HG02759 (cell line): ENCODE measurements around the gene SRRM4.

Source experiments
- ATAC-seq: cut with Tn5 transposase; IDR thresholded peaks from one replicate; pipeline ENCODE4 v1.9.1; 2021; ENCODE audit warnings: mild to moderate bottlenecking, moderate library complexity; ENCODE audit not compliant: unreplicated experiment

Gene SRRM4

GRCh38 chr12:119117936-119118335 is 136.6 kb downstream of the SRRM4 start:
- no peak for ATAC-seq

DNA sequence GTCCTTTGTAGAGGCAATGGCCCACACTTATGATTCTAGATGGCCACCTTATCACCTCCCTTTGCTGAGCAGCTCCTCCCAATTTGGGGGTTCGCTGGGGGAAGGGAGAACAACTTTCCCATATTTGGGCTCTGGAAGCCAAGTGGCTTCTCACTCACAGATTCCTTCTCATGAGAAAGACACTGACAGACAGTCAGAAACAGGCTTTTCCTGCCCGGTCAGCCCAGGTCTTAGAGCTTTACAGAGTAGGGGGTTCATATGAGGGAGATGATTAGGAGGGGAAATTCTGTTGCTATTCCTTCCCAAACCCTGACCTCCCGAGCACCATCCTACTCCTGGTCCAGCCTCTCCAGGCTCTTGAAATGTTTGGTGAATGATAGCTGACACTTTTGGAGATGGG is 137.3 kb downstream of the SRRM4 start:
- no peak for ATAC-seq

DNA sequence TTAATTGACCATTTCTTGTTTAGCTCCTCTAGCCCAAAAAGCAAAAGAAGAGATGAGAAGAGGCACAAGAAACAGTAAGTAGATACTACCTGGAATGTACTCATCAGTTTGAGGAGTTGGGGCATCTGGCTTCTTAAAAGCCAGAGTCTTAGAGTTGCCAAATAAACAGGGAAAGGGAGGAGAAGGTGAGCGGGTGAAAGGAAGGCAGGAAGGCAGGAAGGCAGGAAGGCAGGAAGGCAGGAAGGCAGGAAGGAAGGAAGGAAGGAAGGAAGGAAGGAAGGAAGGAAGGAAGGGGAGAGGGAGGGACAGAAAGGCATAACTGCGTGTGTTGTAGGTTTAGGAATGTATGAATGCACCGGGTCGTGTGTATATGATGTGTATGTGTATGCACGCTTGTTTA is 140.7 kb downstream of the SRRM4 start:
- ATAC-seq, result no peak

- ATAC-seq, result no peak
Measured at GRCh38 chr12:119122751-119123150, 141.4 kb downstream of the SRRM4 start.

DNA sequence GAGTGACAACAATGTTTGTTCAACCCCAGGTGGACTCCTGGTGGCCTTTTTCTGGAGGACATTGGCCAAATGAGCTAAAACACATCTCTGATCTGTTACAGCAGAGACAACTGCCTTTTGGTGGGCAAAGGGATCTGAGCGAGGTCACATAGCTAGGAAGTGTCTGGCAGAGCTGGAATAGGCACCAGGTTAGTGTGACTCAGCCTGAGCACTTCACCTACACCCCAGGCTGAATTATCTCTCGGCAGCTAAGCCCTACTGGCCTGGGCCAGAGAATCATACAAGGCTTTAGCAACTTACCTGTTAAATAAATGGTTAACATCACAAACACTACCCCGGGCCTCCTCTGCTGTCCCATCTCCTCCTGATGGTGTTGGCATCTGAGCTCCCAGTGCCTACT is 147.2 kb downstream of the SRRM4 start:
- no peak for ATAC-seq

- ATAC-seq, result no peak
Measured at GRCh38 chr12:119129827-119130434, 148.6 kb downstream of the SRRM4 start.

DNA sequence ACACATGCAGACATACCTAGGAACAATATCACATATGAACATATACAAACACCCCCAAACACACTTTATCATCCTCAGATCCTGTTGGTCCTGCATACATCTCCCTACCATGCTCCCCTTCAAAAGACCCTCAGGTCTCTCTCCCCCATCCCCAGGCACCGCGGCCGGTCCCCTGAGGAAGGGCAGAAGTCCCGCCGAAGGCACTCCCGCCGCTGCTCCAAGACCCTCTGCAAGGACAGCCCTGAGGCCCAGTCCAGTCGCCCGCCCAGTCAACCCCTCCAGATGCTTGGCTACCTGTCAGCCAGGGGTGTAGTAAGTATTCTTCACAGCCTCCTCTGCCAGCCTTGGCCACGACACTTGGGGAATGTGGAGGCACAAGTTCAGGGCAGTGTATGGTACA is 149.2 kb downstream of the SRRM4 start:
- ATAC-seq, result no peak

- no peak for ATAC-seq
Measured at GRCh38 chr12:119134284-119135072, 153.1 kb downstream of the SRRM4 start.

DNA sequence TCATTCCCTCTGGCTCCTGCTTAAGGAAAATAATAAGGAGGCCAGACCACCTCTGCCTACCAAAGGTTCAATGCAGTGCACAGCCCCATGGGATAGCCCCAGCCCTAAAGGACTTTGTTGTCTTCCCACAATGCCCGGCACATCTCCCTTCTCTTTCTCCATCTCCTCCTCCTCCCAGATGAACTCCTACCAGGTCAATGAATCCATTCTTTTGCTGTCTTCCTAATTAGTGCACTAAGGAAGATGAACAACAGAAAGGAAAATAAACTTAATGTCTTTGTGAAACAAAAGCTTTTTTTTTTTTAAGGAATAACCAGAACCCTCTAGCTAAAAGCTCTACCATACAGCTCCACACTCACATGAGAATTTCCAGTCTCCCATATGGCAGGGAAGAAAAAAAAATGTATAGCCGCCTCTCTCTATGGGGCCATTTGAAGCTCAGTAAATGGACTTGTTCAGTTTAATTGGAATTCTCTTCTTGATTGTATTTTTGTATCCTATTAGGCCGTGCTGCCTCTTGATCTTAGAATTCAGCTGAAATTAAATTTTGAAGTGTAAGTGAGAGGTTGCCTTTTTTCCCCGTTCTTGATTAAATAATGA is 155.6 kb downstream of the SRRM4 start:
- no peak for ATAC-seq

- ATAC-seq, result no peak
Measured at GRCh38 chr12:119139448-119139847, 158.1 kb downstream of the SRRM4 start.

DNA sequence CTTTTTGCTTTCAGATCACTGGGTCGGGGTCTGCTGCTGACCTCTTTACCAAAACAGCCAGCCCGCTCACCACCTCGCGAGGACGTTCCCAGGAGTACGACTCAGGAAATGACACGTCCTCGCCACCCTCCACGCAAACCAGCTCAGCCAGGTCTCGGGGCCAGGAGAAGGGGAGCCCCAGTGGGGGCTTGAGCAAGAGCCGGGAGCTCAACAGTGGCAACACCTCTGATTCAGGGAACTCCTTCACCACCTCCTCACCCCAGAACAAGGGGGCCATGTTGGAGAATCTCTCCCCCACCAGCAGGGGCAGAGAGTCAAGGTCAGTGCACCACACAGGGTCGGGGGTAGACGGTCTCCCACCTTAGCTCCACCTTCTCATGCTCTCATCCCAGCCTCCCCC is 164.0 kb downstream of the SRRM4 start:
- no peak for ATAC-seq

DNA sequence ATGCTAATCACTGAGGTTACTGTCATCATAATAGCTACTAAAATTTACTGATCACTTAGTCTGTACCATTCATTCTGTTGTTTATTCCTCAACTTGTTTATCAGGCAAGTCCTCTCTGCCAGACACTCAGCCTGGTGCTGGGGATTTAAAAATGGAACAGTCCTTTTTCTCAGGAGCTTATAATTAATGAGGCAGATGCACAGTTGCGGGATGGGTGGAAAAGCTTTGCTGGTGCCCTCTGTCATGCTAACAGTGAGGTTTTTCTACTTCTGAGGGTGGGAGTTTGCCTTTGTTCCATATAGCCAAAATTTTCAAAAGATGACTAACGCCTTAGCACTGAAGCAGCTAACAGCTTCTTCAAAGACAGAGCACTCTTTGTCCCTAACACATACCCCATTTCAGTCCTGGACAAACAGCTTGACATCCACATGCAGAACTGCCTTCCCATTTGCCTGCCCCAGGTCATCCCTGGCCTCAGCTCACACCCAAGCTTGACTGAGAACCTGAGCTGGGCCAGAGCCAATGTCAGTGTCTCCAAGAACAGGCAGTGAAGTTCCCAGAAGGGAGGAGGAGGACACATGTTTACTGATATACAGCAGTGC is 166.6 kb downstream of the SRRM4 start:
- ATAC-seq, result no peak

DNA sequence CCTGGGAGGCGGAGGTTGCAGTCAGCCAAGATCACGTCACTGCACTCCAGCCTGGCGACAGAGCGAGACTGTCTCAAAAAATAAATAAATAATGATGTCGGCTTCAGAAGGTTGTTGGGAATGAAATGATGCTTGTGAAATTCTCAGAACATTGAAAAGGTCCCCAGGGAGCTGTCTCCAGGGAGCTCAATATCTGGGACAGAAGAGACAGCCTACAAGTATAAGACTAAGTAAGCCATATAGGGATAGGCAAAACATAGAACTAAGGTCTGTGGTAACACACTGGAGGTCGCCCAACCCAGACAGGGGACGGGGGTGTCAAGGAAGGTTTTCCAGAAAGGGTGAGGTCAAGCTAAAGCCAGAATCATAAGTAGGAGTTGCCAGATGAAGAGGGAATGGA is 167.9 kb downstream of the SRRM4 start:
- ATAC-seq, result no peak

DNA sequence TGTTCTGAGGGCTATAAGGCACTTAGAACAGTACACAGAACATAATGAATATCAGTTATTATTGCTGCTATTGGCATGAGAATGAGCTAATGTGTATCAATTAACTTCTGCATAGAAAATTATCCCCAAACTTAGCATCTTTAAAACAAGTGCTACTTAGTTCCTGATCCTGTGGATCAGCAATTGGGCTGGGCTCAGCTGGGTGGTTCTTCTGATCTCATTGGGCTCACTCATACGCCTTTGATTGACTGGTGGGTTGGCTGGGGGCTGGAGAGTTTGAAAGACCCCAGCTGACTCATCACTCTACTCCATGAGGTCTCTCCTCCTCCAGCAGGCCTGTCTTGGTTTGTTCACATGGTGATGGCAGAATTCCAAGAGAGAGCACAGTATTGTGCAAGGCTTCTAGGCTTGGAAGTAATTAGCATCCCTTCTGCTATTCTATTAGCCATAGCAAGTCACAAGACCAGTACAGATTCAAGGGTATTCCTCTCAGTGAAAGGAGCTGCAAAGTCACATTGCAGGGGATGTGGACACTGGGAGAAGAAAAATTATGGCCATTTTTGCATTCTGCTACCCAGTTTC is 170.2 kb downstream of the SRRM4 start:
- ATAC-seq, result no peak

DNA sequence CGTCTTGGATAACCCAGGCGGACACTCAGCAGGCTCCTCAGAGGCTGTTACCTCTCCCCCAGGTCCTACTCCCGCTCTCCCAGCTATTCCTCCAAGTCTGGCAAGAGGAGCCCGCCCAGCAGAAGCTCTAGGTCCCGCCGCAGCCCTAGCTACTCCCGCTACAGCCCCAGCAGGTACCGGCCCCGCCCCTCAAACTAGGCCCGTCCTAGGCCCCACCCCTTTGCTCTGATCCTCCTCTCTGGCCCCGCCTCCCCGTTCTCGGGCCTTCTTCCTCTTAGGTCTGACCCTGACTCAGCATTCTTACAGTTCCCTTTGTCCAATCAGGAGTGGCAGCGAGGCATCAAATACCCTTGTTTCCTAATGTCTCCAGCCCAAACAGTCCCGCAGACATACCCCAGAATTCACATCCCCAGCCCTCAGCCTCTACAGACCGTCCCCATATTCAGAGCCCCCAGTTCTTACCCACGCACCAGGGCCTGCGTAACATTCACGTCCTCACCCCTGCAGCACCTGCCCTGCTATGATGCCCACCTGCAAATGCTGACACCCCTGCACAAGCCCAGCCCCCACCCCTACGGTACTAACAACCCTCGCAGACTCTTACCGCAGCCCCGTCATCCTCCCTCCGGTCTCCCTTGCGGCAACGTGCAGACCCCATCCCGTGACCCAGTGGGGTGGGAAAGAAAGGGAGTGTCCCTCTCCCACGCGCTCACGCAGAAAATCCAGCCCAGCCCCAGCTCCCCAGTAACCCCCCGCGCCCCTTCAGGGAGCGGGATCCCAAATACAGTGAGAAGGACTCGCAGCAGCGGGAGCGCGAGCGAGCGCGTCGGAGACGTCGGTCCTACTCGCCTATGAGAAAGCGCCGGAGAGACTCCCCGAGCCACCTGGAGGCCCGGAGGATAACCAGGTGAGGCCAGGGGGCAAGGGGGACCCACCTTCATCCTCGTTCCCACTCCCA is 172.4 kb downstream of the SRRM4 start:
- no peak for ATAC-seq

DNA sequence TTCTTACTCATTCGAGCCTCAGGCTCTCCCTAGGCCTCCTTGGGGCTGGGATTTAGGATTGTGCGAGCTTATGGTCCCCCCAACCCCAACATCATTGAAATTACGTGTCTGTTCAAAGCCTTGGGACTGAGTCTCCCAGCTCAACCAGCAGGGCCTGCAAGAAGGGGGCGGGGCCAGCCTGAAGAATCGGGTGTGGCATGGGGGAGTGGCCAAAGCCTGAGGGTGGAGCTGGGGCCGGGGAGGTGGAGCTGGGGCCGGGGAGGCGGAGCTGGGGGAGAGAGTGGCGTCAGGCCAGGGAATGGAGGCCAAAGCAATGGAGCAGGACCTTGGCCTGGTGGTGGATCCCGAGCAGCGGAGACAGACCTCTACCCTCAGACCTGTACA is 173.1 kb downstream of the SRRM4 start:
- no peak for ATAC-seq

- no peak for ATAC-seq
Measured at GRCh38 chr12:119156401-119157044, 175.2 kb downstream of the SRRM4 start.

GRCh38 chr12:119157528-119157927 is 176.2 kb downstream of the SRRM4 start:
- no peak for ATAC-seq

GRCh38 chr12:119157978-119158377 is 176.6 kb downstream of the SRRM4 start:
- no peak for ATAC-seq

GRCh38 chr12:119158402-119158801 is 177.1 kb downstream of the SRRM4 start:
- ATAC-seq, result no peak
